Measurements from ENCODE around the gene ATP5ME. TPM values are rescaled to one million over a fixed set of nuclear protein-coding genes. Genes with fewer than 3 reads are reported as not detected.

ATP5ME gene
- total RNA-seq, 4 donors from 2014 or later: 74.5 to 126 (median 103) TPM

GRCh38 chr4:650951-651883 is 22.9 kb downstream of the ATP5ME start:
- no peak for DNase-seq
- Histone ChIP-seq H3K36me3 (no peaks in the 10 kb centered on the region), H3K4me3 (no peak overlapping the region), H3K27ac (no peak overlapping the region), H3K9me3 (no peaks in the 10 kb centered on the region), H3K27me3 (peaks cover 0 to 97% (median 2%) of the 10 kb centered on the region in 4 donors), H3K4me1 (peaks cover 0 to 11% (median 0%) of the 10 kb centered on the region in 3 donors)
- intact Hi-C loops (cut with DNase I): no loop called here
- 22 to 45% methylated on average over 20 to 23 of the region's 49 CpGs for WGBS, 2 donors
- TF ChIP-seq CTCF (IDR thresholded peaks at IDR 0.05) (no peak), POLR2A (IDR thresholded peaks at IDR 0.05) (no peak)

- intact Hi-C loops (cut with DNase I): no loop called here
- H3K9me3 ChIP-seq: no peaks in the 10 kb centered on the region
- H3K4me1 ChIP-seq: peaks cover 0 to 11% (median 0%) of the 10 kb centered on the region in 3 donors
- H3K36me3 ChIP-seq: no peaks in the 10 kb centered on the region
- 47 to 76% methylated on average over 3 to 16 of the region's 18 CpGs for WGBS, 2 donors
- no peak overlapping the region for H3K27ac ChIP-seq
- TF ChIP-seq CTCF (IDR thresholded peaks at IDR 0.05) (no peak), POLR2A (IDR thresholded peaks at IDR 0.05) (no peak)
- DNase-seq: no peak
- H3K4me3 ChIP-seq: no peak overlapping the region
- peaks cover 0 to 90% (median 2%) of the 10 kb centered on the region in 4 donors for H3K27me3 ChIP-seq
Observed at GRCh38 chr4:650461-650860, 23.6 kb downstream of the ATP5ME start.

GRCh38 chr4:649751-650310 is 24.2 kb downstream of the ATP5ME start:
- peaks cover 0 to 83% (median 2%) of the 10 kb centered on the region in 4 donors for H3K27me3 ChIP-seq
- TF ChIP-seq POLR2A (IDR thresholded peaks at IDR 0.05) (no peak), CTCF (IDR thresholded peaks at IDR 0.05) (no peak)
- intact Hi-C loops (cut with DNase I): no loop called here
- H3K4me1 ChIP-seq: peaks cover 0 to 11% (median 0%) of the 10 kb centered on the region in 3 donors
- H3K9me3 ChIP-seq: no peaks in the 10 kb centered on the region
- no peaks in the 10 kb centered on the region for H3K36me3 ChIP-seq
- H3K27ac ChIP-seq: no peak overlapping the region
- WGBS, 2 donors: 33 to 87% methylated on average over 2 to 7 of the region's 13 CpGs
- no peak overlapping the region for H3K4me3 ChIP-seq
- DNase-seq: no peak

- H3K36me3 ChIP-seq: no peaks in the 10 kb centered on the region
- no peak overlapping the region for H3K27ac ChIP-seq
- WGBS, 2 donors: 88% methylated on average over 5 of the region's 7 CpGs; no CpG with 5 or more reads in 1 of the 2 donors
- no peak overlapping the region for H3K4me3 ChIP-seq
- intact Hi-C loops (cut with DNase I): no loop called here
- peaks cover 0 to 11% (median 0%) of the 10 kb centered on the region in 3 donors for H3K4me1 ChIP-seq
- no peaks in the 10 kb centered on the region for H3K9me3 ChIP-seq
- peaks cover 0 to 79% (median 2%) of the 10 kb centered on the region in 4 donors for H3K27me3 ChIP-seq
- TF ChIP-seq CTCF (IDR thresholded peaks at IDR 0.05): no peak
- TF ChIP-seq POLR2A (IDR thresholded peaks at IDR 0.05): no peak
- DNase-seq: no peak
Observed at GRCh38 chr4:649293-649625, 24.8 kb downstream of the ATP5ME start.

Data from esophagus squamous epithelium (tissue), 5 donors.